Ovary (tissue), 9 donors: ENCODE results near the gene STYXL1. TPM values are rescaled to one million over a fixed set of nuclear protein-coding genes. Genes with fewer than 3 reads are reported as not detected.
"Not testable (repeated sequence)": the region's sequence is repeated elsewhere in the genome, so short reads cannot be mapped to it uniquely, and the experiment has no call there.

Source experiments
- DNase-seq, 5 donors: peaks; one replicate each; pipeline ENCODE4 v3.0.0-alpha.2; 2019 to 2020
- H3K27ac ChIP-seq, 2 donors: fragments of 200-600 bp; one replicate each; pipeline versions ENCODE4 v1.5.1 to v1.8.0; 2019 to 2022
- H3K27me3 ChIP-seq: fragments of 200-600 bp; one replicate; pipeline ENCODE4 v1.8.0; 2022
- H3K36me3 ChIP-seq: fragments of 200-600 bp; sonication (generic); one replicate; pipeline ENCODE4 v1.5.1; 2019
- H3K4me1 ChIP-seq: one replicate; pipeline ENCODE4 v1.8.1; 2013; ENCODE audit warnings: mild to moderate bottlenecking, moderate library complexity; ENCODE audit not compliant: insufficient read depth
- H3K4me3 ChIP-seq: fragments of 200-600 bp; sonication (generic); one replicate; pipeline ENCODE4 v1.5.1; 2017
- H3K9me3 ChIP-seq, 2 donors: fragments of 200-600 bp in 1 of 2; sonication (generic) in 1 of 2; one replicate each; pipeline versions ENCODE4 v1.5.1 to v1.8.1; 2013 to 2019; ENCODE audit warnings: mild to moderate bottlenecking in 1 of 2, moderate library complexity in 1 of 2
- CTCF ChIP-seq, 3 donors: fragments of 450-650 bp in 2 of 3; fragments of 200-600 bp in 1 of 3; IDR thresholded peaks; one replicate each; pipeline versions ENCODE4 v1.5.1 to v1.8.0; 2016 to 2022; ENCODE audit warnings: antibody characterized with exemption in 3 of 3, mild to moderate bottlenecking in 1 of 3
- EP300 ChIP-seq: sonication (generic); formaldehyde crosslinking; IDR thresholded peaks from one replicate; pipeline ENCODE4 v1.6.1; 2017; ENCODE audit warnings: antibody characterized with exemption
- POLR2A ChIP-seq: fragments of 450-650 bp; IDR thresholded peaks from one replicate; pipeline ENCODE4 v1.6.1; 2017; ENCODE audit warnings: antibody characterized with exemption, mild to moderate bottlenecking, moderate library complexity
- WGBS, 3 donors: extraction: QIAGEN DNeasy Blood & Tissue Kit in 1 of 3; methylation state at CpG; one replicate each; pipeline versions ENCODE4 v1.1.5 to v1.1.7; 2013 to 2017; 5-methylcytosine and 5-hydroxymethylcytosine counted together
- intact Hi-C, 4 donors: fragments of 100-400 bp; cut with DNase I; formaldehyde crosslinking; loops; one replicate each; pipeline versions ENCODE4 v1.11.0 to v1.15.1; 2022 to 2023
- polyA plus RNA-seq, 2 donors: library from polyadenylated mRNA; stranded (reverse); fragments of 200-250 nt in 1 of 2; fragments of 350-450 nt in 1 of 2; fragmentation: Illumina TruSeq in 1 of 2; extraction: RNeasy Lipid Tissue Mini Kit (QIAGEN cat#74804) in 1 of 2; gene quantifications; one replicate each; pipeline ENCODE4 v1.2.3, GENCODE V29; 2013 to 2014
- total RNA-seq, 7 donors: library from RNA; depleted of rRNA in 2 of 7; stranded (reverse); fragments of >200 nt in 2 of 7; fragmentation: NEBNext Ultra II Directional in 3 of 7; extraction: Animal tissue kit (Norgen Biotek cat#: 25700) in 3 of 7; gene quantifications; one replicate each; pipeline versions ENCODE4 v1.1.0 to v1.2.4, GENCODE V29; 2016 to 2023
- donor health status: DM: no; HTN: no; CAD: no; lungs with moderate emphysema.
- donor health status: DM: no; HTN: no; CAD: no.
- donor health status: Bipolar disorder and iron deficiency.
- donor health status: DM: yes; HTN: yes; CAD: no.
- donor health status: DM: no; HTN: no; CAD: no.
- donor health status: DM: yes; HTN: yes; CAD: no.

The STYXL1 gene
- total and polyA plus RNA-seq, 9 donors = 15.7 to 39.9 (median 31.2) TPM

GRCh38 chr7:76023002-76023401, 24.8 kb downstream of the STYXL1 start:
- 37 to 38% (median 37%) methylated on average over 4 of the region's 4 CpGs for WGBS, 3 donors
- Histone ChIP-seq H3K27ac (no peak overlapping the region), H3K36me3 (no peaks in the 10 kb centered on the region), H3K4me1 (no peaks in the 10 kb centered on the region), H3K9me3 (no peaks in the 10 kb centered on the region), H3K4me3 (no peak overlapping the region), H3K27me3 (no peaks in the 10 kb centered on the region)
- intact Hi-C loops = loop anchor here in 1 of 4 donors (10.0 kb wide), 1 partner anchor 258 kb away; no protein-coding TSS in a partner anchor
- no peak for TF ChIP-seq CTCF (IDR thresholded peaks at IDR 0.05)
- TF ChIP-seq POLR2A = no peak
- TF ChIP-seq EP300 = no peak
- DNase-seq = no peak

- Histone ChIP-seq H3K4me1 (no peaks in the 10 kb centered on the region), H3K27ac (no peak overlapping the region), H3K27me3 (no peaks in the 10 kb centered on the region), H3K9me3 (no peaks in the 10 kb centered on the region), H3K36me3 (no peaks in the 10 kb centered on the region), H3K4me3 (no peak overlapping the region)
- DNase-seq = peak in 1 of 5 donors; percentile 2
- TF ChIP-seq POLR2A = no peak
- TF ChIP-seq CTCF (IDR thresholded peaks at IDR 0.05) = no peak
- TF ChIP-seq EP300 = no peak
- 89 to 92% (median 90%) methylated on average over 7 of the region's 7 CpGs for WGBS, 3 donors
- intact Hi-C loops = loop anchor here in 1 of 4 donors (10.0 kb wide), 1 partner anchor 257 kb away; no protein-coding TSS in a partner anchor
Observed at GRCh38 chr7:76022026-76022780, 25.6 kb downstream of the STYXL1 start.

DNA sequence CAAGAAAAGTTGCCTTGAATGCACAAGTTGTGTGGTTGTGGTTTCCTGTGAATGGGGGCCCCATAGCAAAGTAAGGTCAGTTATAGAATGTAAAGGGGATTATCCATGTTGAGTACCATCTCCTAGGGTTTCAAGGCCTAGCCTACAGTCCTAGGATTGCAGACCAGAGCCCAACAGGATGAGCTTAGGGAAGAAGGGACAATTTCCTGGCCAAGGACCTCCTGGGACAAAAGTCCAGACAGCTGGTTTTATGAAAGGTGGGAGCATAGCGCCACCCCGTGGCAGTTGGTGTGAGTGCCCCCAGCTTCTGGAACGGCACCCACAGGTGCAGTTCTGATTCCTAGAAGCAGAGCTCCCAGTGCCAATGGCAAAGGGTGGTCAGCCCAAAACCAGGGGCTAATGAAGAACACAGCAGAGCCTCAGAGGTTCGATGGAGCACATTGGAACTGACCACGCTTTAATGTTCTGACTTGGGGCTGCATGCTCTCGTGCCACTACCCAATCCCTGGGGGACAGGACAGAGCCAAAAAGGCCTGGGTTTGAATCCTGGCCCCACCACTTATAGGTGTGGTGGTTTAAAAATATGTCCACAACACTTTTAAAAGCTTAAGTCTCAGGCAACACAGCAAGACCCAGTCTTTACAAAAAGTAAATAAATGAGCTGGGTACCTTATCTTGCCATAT, 27.6 kb downstream of the STYXL1 start:
- TF ChIP-seq POLR2A (no peak), CTCF (IDR thresholded peaks at IDR 0.05) (peak; percentile 58 to 88 (median 82)), EP300 (no peak)
- H3K9me3 ChIP-seq = no peaks in the 10 kb centered on the region
- H3K4me1 ChIP-seq = no peaks in the 10 kb centered on the region
- H3K27me3 ChIP-seq = no peaks in the 10 kb centered on the region
- no peaks in the 10 kb centered on the region for H3K36me3 ChIP-seq
- intact Hi-C loops = loop anchor here in 2 of 4 donors (1.0 to 10.0 kb wide), 3 partner anchors 153 to 255 kb away; no protein-coding TSS in a partner anchor
- DNase-seq = peak; percentile 57 to 82 (median 76)
- 40 to 46% (median 43%) methylated on average over 6 of the region's 6 CpGs for WGBS, 3 donors
- no peak overlapping the region for H3K27ac ChIP-seq
- no peak overlapping the region for H3K4me3 ChIP-seq

DNA sequence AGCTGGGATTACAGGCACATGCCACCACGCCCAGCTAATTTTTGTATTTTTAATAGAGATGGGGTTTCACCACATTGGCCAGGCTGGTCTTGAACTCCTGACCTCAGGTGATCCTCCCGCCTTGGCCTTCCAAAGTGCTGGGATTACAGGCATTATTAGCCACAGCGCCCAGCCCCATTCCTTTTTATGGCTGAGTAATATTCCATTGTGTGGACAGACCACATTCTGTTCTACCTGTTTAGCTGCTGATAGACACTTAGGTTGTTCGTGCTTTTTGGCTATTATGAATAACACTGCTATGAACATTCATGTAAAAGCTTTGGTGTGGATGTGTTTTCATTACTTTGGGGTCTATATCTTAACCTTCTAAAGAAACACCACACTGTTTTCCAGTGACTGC, 29.3 kb downstream of the STYXL1 start:
- not testable (repeated sequence) for H3K4me3 ChIP-seq, H3K36me3 ChIP-seq, H3K9me3 ChIP-seq, H3K27ac ChIP-seq, H3K27me3 ChIP-seq, DNase-seq, H3K4me1 ChIP-seq
- 96 to 99% (median 97%) methylated on average over 4 of the region's 4 CpGs for WGBS, 3 donors
- intact Hi-C loops = loop anchor here in 2 of 4 donors (5.0 to 10.0 kb wide), 3 partner anchors 136 to 244 kb away; partner anchors contain the start of genes CCL26 (in 1 of the 2) and RHBDD2 (in 1 of the 2)
